Naive thymus-derived CD8-positive, alpha-beta T cell (primary cell): Measurements from ENCODE around the gene SRP19. TPM values are rescaled to one million over a fixed set of nuclear protein-coding genes. Genes with fewer than 3 reads are reported as not detected.
A peak's percentile ranks its signal among the peaks of the same experiment; 100 is the strongest.

Experiments
- ATAC-seq, 2 donors: fragments of 150-1000 bp; cut with Tn5 transposase in 1 of 2; sonication (Bioruptor Pico), chemical (Tn5 transposase) in 1 of 2; 1 replicate in 1 of 2; 2 replicates in 1 of 2; pipeline ENCODE4 v1.10.0; 2021; ENCODE audit warnings: mild to moderate bottlenecking in 2 of 2, moderate library complexity in 2 of 2
- POLR2A ChIA-PET: fragments of 350-600 bp; sonication (Branson Sonifier 250); formaldehyde crosslinking; loops from one replicate; lab custom pipeline; 2021; ENCODE audit warnings: antibody characterized with exemption; lab: Charles Lee
- DNase-seq, 10 donors: peaks; one replicate each; pipeline versions ENCODE4 v3.0.0 to v3.0.0-alpha.2; 2020 to 2022
- H3K27ac Mint-ChIP-seq, 10 donors: one replicate each; pipeline ENCODE4 v1.8.0; 2020 to 2022; ENCODE audit warnings: mild to moderate bottlenecking in 10 of 10, mixed read lengths in 10 of 10, moderate library complexity in 4 of 10, inconsistent platforms in 1 of 10
- H3K27me3 Mint-ChIP-seq, 5 donors: one replicate each; pipeline ENCODE4 v1.8.0; 2021 to 2022; ENCODE audit warnings: mixed read lengths in 5 of 5
- H3K36me3 Mint-ChIP-seq, 3 donors: one replicate each; pipeline ENCODE4 v1.8.0; 2020 to 2022; ENCODE audit warnings: mixed read lengths in 3 of 3, mild to moderate bottlenecking in 2 of 3, inconsistent platforms in 1 of 3
- H3K4me1 Mint-ChIP-seq, 4 donors: one replicate each; pipeline ENCODE4 v1.8.0; 2021 to 2022; ENCODE audit warnings: mixed read lengths in 4 of 4
- H3K4me3 Mint-ChIP-seq, 10 donors: one replicate each; pipeline ENCODE4 v1.8.0; 2020 to 2022; ENCODE audit warnings: mild to moderate bottlenecking in 10 of 10, mixed read lengths in 10 of 10, moderate library complexity in 6 of 10, inconsistent platforms in 1 of 10
- H3K9me3 Mint-ChIP-seq, 9 donors: one replicate each; pipeline ENCODE4 v1.8.0; 2020 to 2022; ENCODE audit warnings: mixed read lengths in 9 of 9, mild to moderate bottlenecking in 3 of 9, inconsistent platforms in 1 of 9, moderate library complexity in 1 of 9
- polyA plus RNA-seq, 3 donors: library from polyadenylated mRNA; unstranded; fragments of 300-500 nt; fragmentation: Illumina TruSeq; gene quantifications; one replicate each; pipeline ENCODE4 v1.2.3, GENCODE V29; 2021
- total RNA-seq, 8 experiments: library from RNA in 2 of 8; stranded (reverse) in 2 of 8; gene quantifications; one replicate each; pipeline ENCODE4 v1.2.3 and lab custom pipeline; 2021 to 2026

Gene SRP19
- total RNA-seq (10 to 100 TPM; 46.3 to 47.5 TPM), polyA plus RNA-seq (100 to 1,000 TPM in 1 of 3 donors, 10 to 100 TPM in 2; 84.4 to 133 (median 97.8) TPM), total RNA-seq (lab: John Stamatoyannopoulos, UW) (7.8 to 21.0 (median 15.8) reads per million in 6 experiments)

DNA sequence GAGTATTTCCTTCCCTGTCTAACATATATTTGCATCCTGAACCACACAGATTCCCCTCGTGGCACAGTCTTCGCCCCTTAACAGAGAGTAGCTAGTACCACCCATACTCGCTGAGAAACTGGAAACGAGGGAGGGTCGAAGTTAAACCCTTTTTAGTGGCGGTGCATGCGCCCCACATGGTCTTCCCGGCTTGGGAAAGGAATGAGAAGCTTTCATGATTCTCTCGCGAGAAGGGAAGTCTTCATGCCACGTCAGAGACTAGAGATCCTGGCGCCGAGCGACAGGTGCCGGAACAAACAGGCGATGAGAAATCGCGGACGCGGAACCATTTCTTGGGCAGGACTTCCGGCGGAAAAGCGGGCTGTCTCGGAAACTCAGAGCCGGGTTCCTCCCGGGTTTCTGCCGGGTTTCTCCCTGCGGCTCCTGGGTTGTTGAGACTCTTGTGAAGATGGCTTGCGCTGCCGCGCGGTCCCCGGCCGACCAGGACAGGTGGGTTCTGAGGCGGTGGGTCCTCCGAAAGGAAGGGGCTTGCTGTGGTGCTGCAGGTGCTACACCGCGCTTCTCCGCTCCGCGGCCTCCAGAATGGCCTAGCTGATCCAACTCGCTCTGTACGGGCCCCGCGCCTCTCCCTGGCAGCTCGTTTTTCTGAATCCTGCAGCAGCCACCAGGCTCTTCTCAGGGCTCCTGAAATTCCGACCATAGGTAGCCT, at the start of gene SRP19:
TSS of gene SRP19 (plus strand) at position 359 of the 709 bp plus-strand sequence. CDS start at position 449, 90 bp downstream.
- ATAC-seq, result peak; percentile 94
- POLR2A ChIA-PET, result interaction anchor here (0.7 to 1.7 kb wide), 9 partner anchors 9 to 700 kb away, joined by 4 to 16 read pairs (median 4); partner anchors contain the start of genes DCP2 and REEP5
- peak; percentile 83 to 94 (median 90) for DNase-seq
- Mint-ChIP-seq H3K27ac (peak within 1 kb of the TSS; percentile 96 to 99 (median 98)), H3K4me3 (peak within 1 kb of the TSS; percentile 91 to 98 (median 96)), H3K36me3 (peaks cover 2 to 32% (median 5%) of the 10 kb centered on the region in 3 donors), H3K4me1 (peaks cover 14 to 40% (median 28%) of the 10 kb centered on the region in 4 donors), H3K9me3 (peaks cover 0 to 5% (median 0%) of the 10 kb centered on the region in 9 donors), H3K27me3 (peaks cover 0 to 12% (median 7%) of the 10 kb centered on the region in 5 donors)

DNA sequence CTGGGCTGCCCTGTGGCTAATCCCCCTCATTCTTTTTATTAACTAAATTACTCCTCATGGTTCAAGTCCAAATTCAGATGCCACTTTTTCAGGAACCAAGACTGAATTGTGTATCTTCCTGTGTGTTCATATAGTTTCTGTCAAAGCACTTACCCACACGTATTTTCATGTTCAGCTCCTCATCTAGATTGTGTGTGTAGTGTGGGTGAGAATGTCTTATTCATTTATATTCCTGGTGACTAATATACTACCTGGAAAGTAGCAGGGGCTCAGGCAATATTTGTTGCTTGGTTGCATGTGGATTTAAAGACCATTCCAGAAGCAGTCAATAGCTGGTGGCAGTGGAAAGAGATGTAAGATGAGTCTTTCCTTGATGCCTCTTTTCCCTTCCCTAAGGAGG, 48.5 kb upstream of the SRP19 start:
- H3K4me1 Mint-ChIP-seq, result peaks cover 0 to 8% (median 2%) of the 10 kb centered on the region in 4 donors
- no peak for DNase-seq
- H3K4me3 Mint-ChIP-seq, result no peak overlapping the region
- H3K9me3 Mint-ChIP-seq, result no peaks in the 10 kb centered on the region
- POLR2A ChIA-PET, result no interaction called here
- no peak for ATAC-seq
- H3K27me3 Mint-ChIP-seq, result no peaks in the 10 kb centered on the region
- peak overlapping the region in 5 of 10 donors; percentile 2 to 79 (median 42) for H3K27ac Mint-ChIP-seq
- peaks cover 8 to 68% (median 22%) of the 10 kb centered on the region in 3 donors for H3K36me3 Mint-ChIP-seq

DNA sequence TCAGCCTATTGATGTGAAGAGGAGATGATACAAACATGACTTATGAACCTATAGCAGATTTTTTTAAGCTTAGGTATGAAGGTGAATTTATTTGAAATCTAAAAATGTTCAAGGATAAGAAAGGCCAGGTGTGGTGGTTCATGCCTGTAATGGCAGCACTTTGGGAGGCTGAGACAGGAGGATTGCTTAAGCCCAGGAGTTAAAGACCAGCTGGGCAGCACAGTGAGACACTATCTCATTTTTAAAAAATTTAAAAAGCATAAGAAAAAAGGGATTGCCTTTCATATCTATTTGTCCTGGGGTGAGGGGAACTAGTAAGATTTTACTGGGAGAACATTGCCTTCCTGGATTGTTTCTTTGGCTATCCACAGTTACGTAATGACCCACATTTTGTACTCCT, 40.8 kb upstream of the SRP19 start:
- H3K9me3 Mint-ChIP-seq, result no peaks in the 10 kb centered on the region
- no peak overlapping the region for H3K27ac Mint-ChIP-seq
- DNase-seq (no peak), ATAC-seq (no peak)
- peaks cover 0 to 85% (median 18%) of the 10 kb centered on the region in 3 donors for H3K36me3 Mint-ChIP-seq
- no peak overlapping the region for H3K4me3 Mint-ChIP-seq
- POLR2A ChIA-PET, result no interaction called here
- no peaks in the 10 kb centered on the region for H3K27me3 Mint-ChIP-seq
- H3K4me1 Mint-ChIP-seq, result peaks cover 0 to 5% (median 3%) of the 10 kb centered on the region in 4 donors

DNA sequence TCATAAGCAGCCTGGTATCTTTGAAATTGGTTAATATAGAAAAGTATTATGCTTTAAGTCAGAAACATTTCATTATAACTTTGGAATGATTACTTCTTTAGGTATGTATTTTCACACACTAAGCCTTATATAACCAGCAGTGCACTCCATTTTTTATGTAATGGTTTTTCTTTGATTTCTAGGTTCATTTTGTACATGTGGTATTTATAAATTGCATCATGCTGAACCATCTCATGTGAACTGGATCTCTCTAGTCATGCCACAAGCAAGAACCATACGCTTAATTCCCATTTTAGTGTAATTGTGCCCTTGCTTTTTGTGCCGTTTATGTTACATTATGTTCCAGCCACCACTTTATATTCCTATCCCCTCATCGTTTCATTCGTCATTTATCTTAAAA, 38.6 kb upstream of the SRP19 start:
- POLR2A ChIA-PET, result no interaction called here
- Mint-ChIP-seq H3K9me3 (no peaks in the 10 kb centered on the region), H3K4me3 (no peak overlapping the region)

DNA sequence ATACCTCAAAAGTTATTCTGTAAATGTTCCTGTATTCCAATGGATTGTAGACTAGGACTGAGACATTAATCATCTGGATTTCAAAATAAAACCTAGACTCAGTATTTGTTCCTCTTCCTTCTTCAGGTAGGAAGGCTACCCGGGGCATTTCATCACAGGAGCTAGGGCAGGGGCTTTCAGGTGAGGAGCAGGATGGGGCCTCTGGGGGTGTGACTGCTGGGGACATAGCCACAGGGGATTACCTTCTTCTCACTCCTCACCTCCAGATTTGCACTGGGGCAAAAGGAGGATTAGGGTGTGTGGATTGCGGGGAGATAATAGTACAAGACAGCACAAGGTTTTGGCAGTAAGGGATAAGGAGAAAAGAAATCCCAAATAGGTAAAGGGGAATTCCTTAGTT, 37.9 kb upstream of the SRP19 start:
- POLR2A ChIA-PET, result no interaction called here
- no peak for ATAC-seq
- Mint-ChIP-seq H3K4me1 (peaks cover 0 to 3% (median 3%) of the 10 kb centered on the region in 4 donors), H3K36me3 (peaks cover 0 to 85% (median 13%) of the 10 kb centered on the region in 3 donors), H3K4me3 (no peak overlapping the region), H3K9me3 (no peaks in the 10 kb centered on the region), H3K27ac (peak overlapping the region in 5 of 10 donors; percentile 4 to 65 (median 44)), H3K27me3 (no peaks in the 10 kb centered on the region)
- DNase-seq, result no peak

More for the DNA sequence above, 38.6 kb upstream of the SRP19 start:
- peaks cover 0 to 3% (median 3%) of the 10 kb centered on the region in 4 donors for H3K4me1 Mint-ChIP-seq
- H3K27ac Mint-ChIP-seq, result no peak overlapping the region
- H3K36me3 Mint-ChIP-seq, result peaks cover 0 to 83% (median 13%) of the 10 kb centered on the region in 3 donors
- DNase-seq, result no peak
- H3K27me3 Mint-ChIP-seq, result no peaks in the 10 kb centered on the region
- no peak for ATAC-seq

DNA sequence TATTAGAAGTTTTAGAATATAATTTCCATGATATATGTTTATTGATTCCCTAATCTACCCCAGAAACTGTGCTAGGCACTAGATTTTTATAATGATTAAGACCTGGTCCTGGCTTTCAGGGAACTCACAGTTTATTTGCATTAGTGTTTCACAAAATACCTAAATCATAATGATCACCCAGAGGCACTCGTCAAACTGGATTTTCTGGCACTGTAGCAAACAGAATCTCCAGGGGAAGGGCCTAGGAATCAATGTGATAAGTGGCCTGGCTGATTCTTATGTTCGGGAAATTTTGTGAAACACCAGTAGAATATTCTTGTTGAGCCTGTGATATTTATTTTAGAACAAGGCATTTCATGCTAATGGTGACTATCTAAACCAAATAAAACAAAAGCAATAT, 37.4 kb upstream of the SRP19 start:
- no peak for ATAC-seq
- Mint-ChIP-seq H3K4me1 (peaks cover 0 to 3% (median 3%) of the 10 kb centered on the region in 4 donors), H3K36me3 (peaks cover 0 to 87% (median 17%) of the 10 kb centered on the region in 3 donors), H3K27ac (peak overlapping the region in 1 of 10 donors; percentile 35), H3K27me3 (no peaks in the 10 kb centered on the region), H3K9me3 (no peaks in the 10 kb centered on the region), H3K4me3 (no peak overlapping the region)
- POLR2A ChIA-PET, result no interaction called here
- DNase-seq, result no peak

DNA sequence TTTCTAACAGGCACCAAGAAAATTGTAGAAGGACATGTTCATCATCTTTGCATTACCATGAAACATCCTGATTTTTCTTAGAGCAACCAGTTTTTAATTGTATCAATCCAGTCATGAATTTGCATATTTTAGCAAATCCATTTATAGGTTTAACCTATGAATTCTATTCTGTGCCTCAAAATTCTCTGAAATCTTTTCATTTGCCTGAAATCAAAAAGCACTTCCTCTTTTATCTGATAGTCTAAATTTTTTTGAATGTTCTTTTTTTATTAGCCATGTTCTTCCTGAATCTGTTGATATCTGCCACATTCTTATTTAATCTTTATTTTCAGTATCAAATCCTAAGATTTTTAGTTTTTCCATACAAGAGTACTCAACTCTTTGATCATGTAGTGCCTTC, 36.9 kb upstream of the SRP19 start:
- DNase-seq, result no peak
- Mint-ChIP-seq H3K4me3 (no peak overlapping the region), H3K9me3 (no peaks in the 10 kb centered on the region), H3K27me3 (no peaks in the 10 kb centered on the region), H3K36me3 (peaks cover 0 to 87% (median 19%) of the 10 kb centered on the region in 3 donors), H3K4me1 (peaks cover 0 to 3% (median 3%) of the 10 kb centered on the region in 4 donors), H3K27ac (peak overlapping the region in 1 of 10 donors; percentile 38)
- no peak for ATAC-seq
- POLR2A ChIA-PET, result no interaction called here

DNA sequence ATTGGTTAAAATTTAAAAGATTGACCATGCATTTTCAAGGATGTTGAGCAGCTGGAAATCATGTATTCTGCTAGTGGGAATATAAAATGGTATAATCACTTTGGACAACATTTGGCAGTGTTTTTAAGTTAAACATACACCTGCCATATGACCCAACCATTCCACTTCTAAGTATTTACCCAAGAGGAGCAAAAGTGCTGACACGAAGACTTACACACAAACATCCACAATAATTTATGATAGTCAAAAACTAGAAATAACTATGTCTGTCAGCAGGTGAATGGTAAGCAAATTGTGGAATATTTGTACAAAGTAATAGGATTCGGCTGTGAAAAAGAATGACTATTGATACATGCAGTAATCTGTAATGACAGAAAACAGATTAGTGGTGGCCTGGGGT, 30.7 kb upstream of the SRP19 start:
- Mint-ChIP-seq H3K4me3 (no peak overlapping the region), H3K4me1 (peaks cover 0 to 5% (median 0%) of the 10 kb centered on the region in 4 donors), H3K9me3 (no peaks in the 10 kb centered on the region), H3K27me3 (no peaks in the 10 kb centered on the region), H3K36me3 (peaks cover 0 to 80% (median 18%) of the 10 kb centered on the region in 3 donors), H3K27ac (peak overlapping the region in 3 of 10 donors; percentile 7 to 9 (median 8))
- POLR2A ChIA-PET, result no interaction called here
- ATAC-seq, result no peak
- DNase-seq, result no peak

DNA sequence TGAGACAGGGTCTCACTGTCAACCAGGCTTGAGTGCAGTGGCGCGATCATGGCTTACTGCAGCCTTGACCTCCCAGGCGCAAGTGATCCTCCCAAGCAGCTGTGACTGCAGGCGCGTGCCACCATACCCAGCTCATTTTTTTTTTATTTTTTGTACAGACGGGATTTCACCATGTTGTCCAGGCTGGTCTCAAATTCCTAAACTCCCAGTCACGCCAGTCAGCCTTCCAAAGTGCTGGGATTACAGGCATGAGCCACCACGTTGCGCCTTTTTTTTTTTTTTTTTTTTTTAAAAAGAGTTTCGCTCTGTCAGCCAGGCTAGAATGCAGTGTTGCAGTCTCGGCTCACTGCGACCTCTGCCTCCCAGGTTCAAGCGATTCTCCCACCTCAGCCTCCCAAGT, 27.1 kb upstream of the SRP19 start:
- ATAC-seq (no peak), DNase-seq (no peak)
- Mint-ChIP-seq H3K27ac (no peak overlapping the region), H3K4me1 (peaks cover 0 to 5% (median 0%) of the 10 kb centered on the region in 4 donors), H3K9me3 (no peaks in the 10 kb centered on the region), H3K4me3 (no peak overlapping the region), H3K27me3 (no peaks in the 10 kb centered on the region), H3K36me3 (peaks cover 11 to 76% (median 32%) of the 10 kb centered on the region in 3 donors)
- POLR2A ChIA-PET, result no interaction called here

DNA sequence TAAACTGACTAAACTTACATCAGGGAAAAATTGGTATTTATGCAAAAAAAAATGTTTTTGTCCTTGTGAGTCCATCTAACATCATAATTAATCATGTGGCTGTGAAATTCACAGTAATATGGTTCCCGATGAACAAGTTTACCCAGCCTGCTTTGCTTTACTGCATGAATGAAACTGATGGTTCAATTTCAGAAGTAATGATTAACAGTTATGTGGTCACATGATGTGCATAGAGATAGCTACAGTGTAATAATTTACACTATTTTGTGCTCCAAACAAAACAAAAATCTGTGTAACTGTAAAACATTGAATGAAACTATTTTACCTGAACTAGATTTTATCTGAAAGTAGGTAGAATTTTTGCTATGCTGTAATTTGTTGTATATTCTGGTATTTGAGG, 16.6 kb upstream of the SRP19 start:
- POLR2A ChIA-PET, result no interaction called here

DNA sequence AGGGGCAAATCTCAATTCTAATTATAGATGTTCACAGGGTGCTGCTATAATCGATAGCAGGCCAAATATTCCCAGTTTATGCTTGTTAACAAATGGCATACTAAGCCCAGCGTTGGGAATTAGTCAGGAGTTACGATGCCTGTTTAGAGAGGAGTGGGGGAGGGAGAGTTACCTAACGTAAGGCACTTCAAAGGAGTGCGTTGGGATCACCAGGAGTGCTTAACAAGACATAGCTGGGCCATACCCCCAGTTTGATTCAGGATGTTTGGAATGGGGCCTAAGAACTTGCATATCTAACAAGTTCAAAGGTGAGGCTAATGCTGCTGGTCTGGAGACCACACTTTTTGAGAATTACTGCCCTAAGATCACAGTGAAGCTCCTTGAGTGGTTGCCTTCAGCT, 14.5 kb upstream of the SRP19 start:
- Mint-ChIP-seq H3K27ac (no peak overlapping the region), H3K27me3 (peaks cover 0 to 4% (median 3%) of the 10 kb centered on the region in 5 donors), H3K9me3 (no peaks in the 10 kb centered on the region), H3K4me3 (no peak overlapping the region), H3K36me3 (peaks cover 0 to 6% (median 0%) of the 10 kb centered on the region in 3 donors), H3K4me1 (peaks cover 3 to 7% (median 5%) of the 10 kb centered on the region in 4 donors)
- POLR2A ChIA-PET, result no interaction called here
- ATAC-seq, result no peak
- DNase-seq, result no peak

More for the DNA sequence above, 16.6 kb upstream of the SRP19 start:
- no peak for ATAC-seq
- Mint-ChIP-seq H3K4me3 (no peak overlapping the region), H3K27ac (peak overlapping the region in 2 of 10 donors; percentile 1 to 23), H3K9me3 (no peaks in the 10 kb centered on the region), H3K4me1 (peaks cover 3 to 7% (median 5%) of the 10 kb centered on the region in 4 donors), H3K27me3 (no peaks in the 10 kb centered on the region), H3K36me3 (peaks cover 0 to 13% (median 8%) of the 10 kb centered on the region in 3 donors)
- no peak for DNase-seq

DNA sequence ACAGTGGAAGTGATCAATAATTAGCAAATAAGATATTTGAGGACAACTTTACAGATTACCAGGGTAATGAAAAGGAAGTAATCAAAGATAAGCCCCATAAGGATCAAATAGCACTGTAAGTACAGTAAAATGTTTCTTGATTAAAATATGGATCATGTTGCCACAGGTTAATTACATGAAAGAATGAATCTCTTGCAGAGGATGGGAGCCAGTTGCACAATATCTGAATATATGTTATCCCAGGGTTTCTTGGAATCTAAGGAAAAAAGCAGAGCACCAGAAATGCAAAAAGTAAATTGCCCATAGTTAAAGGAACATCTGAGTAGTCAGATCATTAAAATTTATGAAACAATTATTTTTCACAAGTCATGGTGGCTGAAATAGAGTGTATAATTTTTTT, 13.8 kb upstream of the SRP19 start:
- no peak overlapping the region for H3K27ac Mint-ChIP-seq
- H3K9me3 Mint-ChIP-seq, result peaks cover 0 to 2% (median 0%) of the 10 kb centered on the region in 9 donors
- H3K4me1 Mint-ChIP-seq, result peaks cover 3 to 7% (median 5%) of the 10 kb centered on the region in 4 donors
- POLR2A ChIA-PET, result no interaction called here
- DNase-seq (no peak), ATAC-seq (no peak)
- H3K36me3 Mint-ChIP-seq, result peaks cover 0 to 3% (median 0%) of the 10 kb centered on the region in 3 donors
- peaks cover 0 to 7% (median 5%) of the 10 kb centered on the region in 5 donors for H3K27me3 Mint-ChIP-seq
- no peak overlapping the region for H3K4me3 Mint-ChIP-seq
